ENCODE data around the gene STAT6.

STAT6 gene

DNA sequence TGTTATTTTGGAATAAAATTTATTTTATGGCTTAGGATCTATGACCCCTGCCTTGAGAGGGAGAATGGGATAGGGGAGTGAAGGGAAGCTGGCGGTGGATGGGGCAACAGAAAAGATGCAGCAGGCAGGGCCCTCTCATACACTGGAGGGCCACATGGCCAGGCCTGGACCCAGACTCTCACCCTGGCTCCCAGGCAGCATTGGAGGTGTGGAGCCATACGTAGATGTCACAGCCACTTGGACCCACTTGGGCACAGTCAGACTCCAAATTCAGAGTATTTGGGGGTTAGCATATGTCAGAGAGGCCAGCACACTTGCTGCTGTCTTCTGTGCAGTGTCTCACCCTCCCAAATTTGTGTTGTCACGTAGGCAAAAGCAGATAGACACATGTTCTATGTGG, 15.7 kb downstream of the STAT6 start:
- TF ChIP-seq, protein P1, sequence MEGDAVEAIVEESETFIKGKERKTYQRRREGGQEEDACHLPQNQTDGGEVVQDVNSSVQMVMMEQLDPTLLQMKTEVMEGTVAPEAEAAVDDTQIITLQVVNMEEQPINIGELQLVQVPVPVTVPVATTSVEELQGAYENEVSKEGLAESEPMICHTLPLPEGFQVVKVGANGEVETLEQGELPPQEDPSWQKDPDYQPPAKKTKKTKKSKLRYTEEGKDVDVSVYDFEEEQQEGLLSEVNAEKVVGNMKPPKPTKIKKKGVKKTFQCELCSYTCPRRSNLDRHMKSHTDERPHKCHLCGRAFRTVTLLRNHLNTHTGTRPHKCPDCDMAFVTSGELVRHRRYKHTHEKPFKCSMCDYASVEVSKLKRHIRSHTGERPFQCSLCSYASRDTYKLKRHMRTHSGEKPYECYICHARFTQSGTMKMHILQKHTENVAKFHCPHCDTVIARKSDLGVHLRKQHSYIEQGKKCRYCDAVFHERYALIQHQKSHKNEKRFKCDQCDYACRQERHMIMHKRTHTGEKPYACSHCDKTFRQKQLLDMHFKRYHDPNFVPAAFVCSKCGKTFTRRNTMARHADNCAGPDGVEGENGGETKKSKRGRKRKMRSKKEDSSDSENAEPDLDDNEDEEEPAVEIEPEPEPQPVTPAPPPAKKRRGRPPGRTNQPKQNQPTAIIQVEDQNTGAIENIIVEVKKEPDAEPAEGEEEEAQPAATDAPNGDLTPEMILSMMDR (IDR thresholded peaks at IDR 0.05; ENCODE audit: insufficient read depth, low read depth, low read length, missing control alignments), result no peak
- no peak for DNase-seq (ENCODE audit: low read depth)
- H3K4me3 ChIP-seq (ENCODE audit: low read depth, low read length), result no peak overlapping the region

DNA sequence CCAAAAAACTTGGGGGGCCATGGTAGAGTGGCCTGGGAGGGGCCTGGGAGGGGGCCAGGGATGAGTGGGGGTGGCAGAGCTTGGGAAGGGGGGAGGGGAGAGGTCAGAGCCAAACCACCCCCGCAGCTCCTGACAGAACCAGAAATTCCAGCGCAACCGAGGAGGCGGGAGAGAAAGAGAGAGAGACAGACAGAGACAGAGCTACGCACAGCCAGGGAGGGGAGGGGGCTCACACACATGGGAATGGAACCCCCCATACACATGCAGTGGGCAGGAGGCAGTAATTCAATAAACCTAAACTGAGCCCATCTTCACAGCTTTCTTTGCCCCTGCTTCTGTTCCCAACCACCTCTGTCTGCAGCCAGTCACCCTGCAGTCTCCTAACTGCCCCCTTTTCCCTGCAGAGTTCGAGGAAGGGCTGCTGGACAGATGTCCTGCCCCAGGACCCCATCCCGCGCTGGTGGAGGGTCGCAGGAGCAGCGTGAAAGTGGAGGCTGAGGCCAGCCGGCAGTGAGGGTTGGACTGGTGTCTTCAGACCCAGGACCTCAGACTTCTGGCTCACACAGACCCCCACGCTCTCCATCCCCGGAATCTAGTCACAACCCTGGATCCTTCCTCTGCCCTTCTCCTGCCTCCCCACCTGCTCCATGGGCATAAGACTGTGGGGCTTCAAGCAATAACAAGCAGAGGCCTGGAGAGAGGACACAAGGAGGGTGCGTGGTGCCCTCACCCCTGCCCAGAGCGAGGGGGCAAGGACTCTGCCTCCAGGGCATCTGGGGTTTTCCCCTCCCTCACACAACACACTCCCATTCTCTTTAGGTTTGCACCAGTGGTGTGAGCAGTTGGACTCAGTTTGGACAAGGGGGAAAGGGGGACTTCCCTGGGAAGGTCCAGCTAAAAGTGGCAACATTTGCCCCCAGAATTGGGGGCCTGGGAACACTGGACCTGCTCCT, 16.7 kb downstream of the STAT6 start:
- H3K4me3 ChIP-seq (ENCODE audit: low read depth, low read length), result no peak overlapping the region
- TF ChIP-seq, protein P1 (IDR thresholded peaks at IDR 0.05; ENCODE audit: insufficient read depth, low read depth, low read length, missing control alignments), result no peak
- no peak for DNase-seq (ENCODE audit: low read depth)

DNA sequence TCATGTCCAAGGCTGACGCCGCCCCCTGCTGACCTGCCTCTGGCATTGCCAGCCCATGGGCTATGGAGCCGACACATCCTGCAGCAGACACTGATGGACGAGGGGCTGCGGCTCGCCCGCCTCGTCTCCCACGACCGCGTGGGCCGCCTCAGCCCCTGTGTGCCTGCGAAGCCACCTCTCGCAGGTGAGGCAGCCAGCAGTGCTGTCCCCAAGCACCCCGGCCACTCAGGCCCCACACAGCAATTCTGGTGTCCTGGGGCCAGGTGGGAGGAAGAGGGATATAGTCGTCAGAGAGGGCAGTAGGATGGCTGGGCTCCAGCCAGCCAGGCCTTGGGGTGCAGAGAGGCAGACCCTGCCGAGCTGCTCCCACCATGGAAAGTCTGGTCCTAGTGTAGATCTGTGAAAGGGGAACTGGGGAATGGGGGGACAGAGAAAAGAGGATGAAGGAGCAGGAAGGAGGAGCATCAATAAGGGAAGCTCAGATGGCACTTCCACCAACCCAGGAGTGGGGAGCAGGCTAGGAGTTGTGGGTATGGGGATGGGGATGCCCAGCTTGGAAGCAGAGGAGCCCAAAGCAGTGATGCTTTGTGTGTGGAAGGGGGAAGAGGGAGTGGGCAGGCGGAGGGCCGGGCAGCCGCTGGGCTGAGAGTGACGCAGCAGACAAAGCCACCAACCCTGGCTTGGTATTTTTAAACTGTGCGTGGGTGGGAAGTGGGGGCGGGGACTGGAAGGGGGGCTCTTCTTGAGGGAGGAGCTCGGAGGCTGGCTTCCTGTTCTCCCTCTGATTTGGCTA, 17.6 kb downstream of the STAT6 start:
- TF ChIP-seq, protein P1 (IDR thresholded peaks at IDR 0.05; ENCODE audit: insufficient read depth, low read depth, low read length, missing control alignments), result peak; percentile 72
- peak; percentile 77 for DNase-seq (ENCODE audit: low read depth)
- H3K4me3 ChIP-seq (ENCODE audit: low read depth, low read length), result no peak overlapping the region; the same call in 1 of the 2 replicates

DNA sequence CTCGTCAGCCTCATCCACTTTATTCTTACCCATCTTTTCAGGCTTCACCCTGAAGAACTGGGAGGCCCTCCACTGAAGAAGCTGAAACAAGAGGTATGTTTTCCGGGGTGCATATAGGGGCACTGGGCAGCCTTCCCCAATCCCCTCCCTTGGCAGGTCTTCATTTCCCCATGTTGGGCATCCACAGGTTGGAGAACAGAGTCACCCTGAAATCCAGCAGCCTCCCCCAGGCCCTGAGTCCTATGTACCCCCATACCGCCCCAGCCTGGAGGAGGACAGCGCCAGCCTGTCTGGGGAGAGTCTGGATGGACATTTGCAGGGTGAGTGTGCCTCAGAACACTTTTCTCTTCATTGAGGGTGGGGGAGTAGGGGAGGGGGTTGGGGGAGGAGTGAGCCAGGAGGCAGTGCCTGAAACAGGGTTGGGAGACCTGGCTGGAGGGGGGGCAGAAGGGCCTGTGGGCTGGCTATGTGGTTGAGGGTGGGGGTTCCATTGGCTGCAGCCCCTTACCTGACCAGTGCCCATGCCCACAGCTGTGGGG, 18.2 kb downstream of the STAT6 start:
- no peak overlapping the region for H3K4me3 ChIP-seq (ENCODE audit: low read depth, low read length)
- no peak for DNase-seq (ENCODE audit: low read depth)
- TF ChIP-seq, protein P1 (IDR thresholded peaks at IDR 0.05; ENCODE audit: insufficient read depth, low read depth, low read length, missing control alignments), result no peak

DNA sequence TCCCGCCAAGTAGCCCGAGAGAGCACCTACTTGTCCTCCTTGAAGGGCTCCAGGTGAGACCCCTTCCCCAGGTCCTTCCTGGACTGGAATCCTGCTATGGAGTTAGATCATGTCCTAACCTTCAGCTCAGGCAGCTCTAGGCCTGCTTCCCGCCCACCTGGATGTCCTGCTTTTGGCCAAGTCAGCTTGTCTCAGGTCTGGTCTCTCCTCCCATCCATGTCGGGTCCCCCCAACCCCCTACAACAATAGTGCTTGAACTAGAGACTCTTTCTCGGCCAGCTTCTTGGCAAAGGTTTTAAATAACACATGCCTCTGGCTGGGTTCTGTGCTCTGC, 18.7 kb downstream of the STAT6 start:
- H3K4me3 ChIP-seq (ENCODE audit: low read depth, low read length), result no peak overlapping the region
- TF ChIP-seq, protein P1 (IDR thresholded peaks at IDR 0.05; ENCODE audit: insufficient read depth, low read depth, low read length, missing control alignments), result no peak
- DNase-seq (ENCODE audit: low read depth), result no peak

DNA sequence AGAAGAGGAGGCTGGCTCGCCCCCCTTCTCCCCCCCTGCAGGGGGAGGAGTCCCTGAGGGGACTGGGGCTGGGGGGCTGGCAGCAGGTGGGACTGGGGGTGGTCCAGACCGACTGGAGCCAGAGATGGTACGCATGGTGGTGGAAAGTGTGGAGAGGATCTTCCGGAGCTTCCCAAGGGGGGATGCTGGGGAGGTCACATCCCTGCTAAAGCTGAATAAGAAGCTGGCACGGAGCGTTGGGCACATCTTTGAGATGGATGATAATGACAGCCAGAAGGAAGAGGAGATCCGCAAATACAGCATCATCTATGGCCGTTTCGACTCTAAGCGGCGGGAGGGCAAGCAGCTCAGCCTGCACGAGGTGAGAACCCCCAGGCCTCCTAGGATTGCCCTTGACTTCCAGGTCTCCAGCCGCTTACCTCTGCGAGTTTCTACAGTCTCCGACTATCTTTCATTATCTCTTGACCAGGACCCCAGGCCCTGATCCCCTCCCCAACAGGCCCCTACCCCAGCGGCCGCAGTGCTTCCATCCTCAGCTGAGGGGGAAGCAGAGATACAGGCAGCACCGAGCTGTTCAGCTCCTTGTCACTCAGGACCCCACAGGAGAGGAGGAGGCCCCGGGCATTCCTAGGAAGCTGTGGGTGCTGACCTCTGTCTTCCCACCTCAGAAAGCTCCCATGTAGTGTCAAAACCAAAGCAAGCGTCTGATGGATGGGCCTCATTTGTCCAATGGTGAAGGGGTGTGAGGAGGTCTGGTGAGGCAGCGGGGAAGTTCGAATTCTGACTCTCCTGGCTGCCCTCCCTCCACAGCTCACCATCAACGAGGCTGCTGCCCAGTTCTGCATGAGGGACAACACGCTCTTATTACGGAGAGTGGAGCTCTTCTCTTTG, 19.3 kb downstream of the STAT6 start:
- no peak overlapping the region for H3K4me3 ChIP-seq (ENCODE audit: low read depth, low read length)

More for the DNA sequence above, 19.3 kb downstream of the STAT6 start:
- TF ChIP-seq, protein P1 (IDR thresholded peaks at IDR 0.05; ENCODE audit: insufficient read depth, low read depth, low read length, missing control alignments), result no peak
- DNase-seq (ENCODE audit: low read depth), result no peak

Data from GM12865 (cell line).